ENCODE data around the gene NDUFAF8.

DNA sequence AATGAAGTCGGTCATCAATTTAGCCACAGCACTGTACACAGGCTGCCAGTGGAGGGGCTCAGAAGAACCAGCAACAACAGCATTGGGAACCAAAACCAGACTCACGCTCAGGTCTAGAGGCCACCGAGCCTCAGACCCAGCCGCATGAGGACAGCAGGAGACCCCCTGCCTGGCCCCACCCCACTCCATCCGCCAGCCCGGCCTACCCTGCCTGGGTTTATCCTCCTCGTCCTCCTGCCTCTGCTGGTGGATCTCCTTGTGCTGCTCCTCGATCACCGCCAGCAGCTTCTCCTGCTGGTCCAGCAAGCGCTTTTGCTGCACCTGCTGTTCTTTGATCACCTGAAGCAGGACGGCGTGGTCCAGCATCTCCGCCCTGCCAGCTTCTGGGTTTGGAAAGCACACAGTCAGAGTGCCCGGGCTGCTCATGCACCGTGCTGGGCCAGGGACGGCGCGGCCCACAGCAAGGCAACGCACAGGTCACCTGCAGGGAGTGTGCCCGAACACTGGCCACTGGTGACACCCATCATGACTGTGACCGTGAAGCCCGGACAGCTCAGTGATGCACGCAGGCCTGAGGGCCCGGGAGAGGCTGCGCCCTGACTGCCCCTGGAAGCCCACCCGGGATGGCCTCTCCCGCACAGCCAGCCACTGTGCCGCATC, 7.7 kb downstream of the NDUFAF8 start:
- TF ChIP-seq, protein P1, sequence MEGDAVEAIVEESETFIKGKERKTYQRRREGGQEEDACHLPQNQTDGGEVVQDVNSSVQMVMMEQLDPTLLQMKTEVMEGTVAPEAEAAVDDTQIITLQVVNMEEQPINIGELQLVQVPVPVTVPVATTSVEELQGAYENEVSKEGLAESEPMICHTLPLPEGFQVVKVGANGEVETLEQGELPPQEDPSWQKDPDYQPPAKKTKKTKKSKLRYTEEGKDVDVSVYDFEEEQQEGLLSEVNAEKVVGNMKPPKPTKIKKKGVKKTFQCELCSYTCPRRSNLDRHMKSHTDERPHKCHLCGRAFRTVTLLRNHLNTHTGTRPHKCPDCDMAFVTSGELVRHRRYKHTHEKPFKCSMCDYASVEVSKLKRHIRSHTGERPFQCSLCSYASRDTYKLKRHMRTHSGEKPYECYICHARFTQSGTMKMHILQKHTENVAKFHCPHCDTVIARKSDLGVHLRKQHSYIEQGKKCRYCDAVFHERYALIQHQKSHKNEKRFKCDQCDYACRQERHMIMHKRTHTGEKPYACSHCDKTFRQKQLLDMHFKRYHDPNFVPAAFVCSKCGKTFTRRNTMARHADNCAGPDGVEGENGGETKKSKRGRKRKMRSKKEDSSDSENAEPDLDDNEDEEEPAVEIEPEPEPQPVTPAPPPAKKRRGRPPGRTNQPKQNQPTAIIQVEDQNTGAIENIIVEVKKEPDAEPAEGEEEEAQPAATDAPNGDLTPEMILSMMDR (IDR thresholded peaks at IDR 0.05): no peak
- no peak for TF ChIP-seq POLR2A (IDR thresholded peaks at IDR 0.05)
